Putamen (tissue), 1 donor: ENCODE measurements around the gene CCDC14.
"Not testable (repeated sequence)": the region's sequence is repeated elsewhere in the genome, so short reads cannot be mapped to it uniquely, and the experiment has no call there.

Experiments
- DNase-seq: peaks from one replicate; pipeline ENCODE4 v3.0.0-alpha.2; 2016; ENCODE audit warnings: low spot score

CCDC14 gene

DNA sequence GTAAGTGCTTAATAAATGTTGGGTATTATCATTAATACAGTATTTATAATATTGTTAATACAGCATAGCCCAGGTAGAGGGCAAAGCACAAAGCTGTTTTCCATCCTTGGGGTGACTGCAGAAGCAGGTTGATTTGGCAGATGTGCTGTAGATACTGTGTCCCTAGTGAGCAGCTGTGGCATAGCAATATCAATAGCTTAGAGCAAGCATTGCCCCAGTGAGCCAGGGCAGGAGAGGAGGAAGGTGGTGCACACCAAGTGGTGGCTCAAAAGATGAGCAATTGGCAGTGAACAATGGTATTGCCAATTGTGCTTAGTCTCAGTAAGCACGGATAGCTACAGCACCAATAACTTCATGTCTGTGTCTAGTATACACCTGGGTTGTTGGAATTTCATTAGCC, 5.8 kb upstream of the CCDC14 start:
- not testable (repeated sequence) for DNase-seq

DNA sequence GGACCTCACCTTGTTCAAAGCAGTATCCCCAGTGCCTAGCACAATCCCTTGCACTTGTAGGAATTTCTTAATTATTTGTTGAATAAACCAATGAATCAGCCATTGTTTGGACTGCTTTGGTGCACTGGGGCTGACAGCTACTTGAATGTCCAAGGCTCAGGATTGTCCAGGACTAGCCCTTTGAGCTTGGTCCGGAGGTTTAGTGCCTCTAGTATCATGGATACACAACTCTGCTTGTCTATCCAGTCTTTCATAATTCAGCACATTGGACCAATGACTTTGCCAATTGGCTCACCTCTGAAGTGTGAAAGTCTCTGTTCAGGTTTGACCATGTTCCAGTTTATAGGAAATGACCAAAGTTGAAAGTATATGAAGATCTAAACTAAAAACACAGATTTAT, 3.8 kb upstream of the CCDC14 start:
- not testable (repeated sequence) for DNase-seq

GRCh38 chr3:123961508-123961856, 453 bp upstream of the CCDC14 start:
- no peak for DNase-seq

DNA sequence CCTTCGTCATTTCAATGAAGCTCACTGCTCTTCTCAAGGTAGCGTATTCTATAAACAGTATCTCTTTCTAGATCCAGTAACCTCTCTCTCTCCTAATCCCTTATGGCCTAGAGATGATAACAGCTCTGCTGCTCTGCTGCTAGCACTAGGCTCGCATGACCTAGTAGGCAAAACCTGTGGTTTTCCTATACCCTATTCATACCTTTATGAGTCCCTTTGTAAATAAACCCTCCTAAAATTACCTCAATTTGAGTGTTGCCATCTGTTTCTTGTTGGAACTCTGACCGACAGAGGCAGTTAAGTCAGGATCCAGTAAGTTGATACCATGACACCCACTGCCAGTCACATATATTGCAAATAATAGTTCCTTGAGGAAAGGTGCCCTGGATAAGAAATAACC, 7.3 kb downstream of the CCDC14 start:
- no peak for DNase-seq

- no peak for DNase-seq
Measured at GRCh38 chr3:123952844-123953520, 8.0 kb downstream of the CCDC14 start.

GRCh38 chr3:123951522-123952447, 9.2 kb downstream of the CCDC14 start:
- no peak for DNase-seq

DNA sequence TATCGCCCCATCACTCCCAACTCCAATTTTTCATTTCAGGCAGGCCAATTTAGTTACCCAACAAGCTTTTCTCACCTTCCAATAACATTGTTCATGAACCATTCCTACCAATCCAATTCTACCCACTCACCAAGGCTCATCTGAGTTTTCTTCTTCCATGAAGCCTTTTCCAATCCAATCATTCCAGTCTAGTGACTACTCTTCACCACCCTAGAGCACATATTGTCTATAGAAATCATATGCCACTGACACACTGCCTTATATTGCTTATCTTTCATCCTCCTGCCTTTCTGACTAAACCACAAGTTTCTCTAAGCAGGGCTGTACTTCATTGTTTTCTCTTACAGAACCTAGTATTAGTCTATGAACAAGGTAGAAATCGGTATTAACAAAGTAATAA, 11.4 kb downstream of the CCDC14 start:
- no peak for DNase-seq

DNA sequence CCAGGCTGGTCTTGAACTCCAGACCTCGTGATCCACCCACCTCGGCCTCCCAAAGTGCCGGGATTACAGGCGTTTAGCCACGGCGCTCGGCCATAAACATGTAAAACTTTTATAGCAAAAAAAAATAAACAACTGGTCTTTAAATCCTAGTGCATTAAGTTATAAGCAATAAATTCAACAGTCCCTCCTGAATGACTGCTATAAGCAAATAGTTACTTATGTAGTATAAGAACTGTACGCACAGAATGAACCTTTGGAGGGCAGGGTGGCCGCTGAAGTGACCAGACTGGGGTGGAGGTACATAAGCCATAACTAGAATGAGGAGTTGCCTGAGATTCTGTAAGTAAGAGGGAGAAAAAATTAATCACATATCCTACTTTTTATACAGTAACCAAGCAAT, 12.6 kb downstream of the CCDC14 start:
- DNase-seq = no peak

GRCh38 chr3:123947482-123947881, 13.5 kb downstream of the CCDC14 start:
- no peak for DNase-seq

DNA sequence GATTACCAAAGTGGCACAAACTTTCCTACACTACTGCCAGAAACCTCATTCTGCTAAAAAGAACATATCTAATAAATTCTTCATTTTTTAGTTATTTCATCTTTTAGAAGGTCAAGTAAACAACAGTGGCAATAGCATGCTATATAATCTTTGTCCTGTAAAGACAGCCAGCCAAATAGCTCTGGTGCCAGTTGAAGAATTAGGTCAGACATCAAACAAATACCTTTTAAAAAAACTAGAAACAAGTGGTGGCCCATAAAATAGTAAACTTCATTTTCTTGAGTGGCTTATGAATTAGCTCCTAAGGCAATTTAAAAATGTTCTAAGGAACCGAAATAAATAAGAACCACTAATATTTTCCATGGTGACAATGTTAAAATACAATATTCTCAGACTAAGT, 19.5 kb downstream of the CCDC14 start:
- DNase-seq = no peak

- no peak for DNase-seq
Measured at GRCh38 chr3:123941121-123941520, 19.9 kb downstream of the CCDC14 start.

GRCh38 chr3:123939706-123940105, 21.3 kb downstream of the CCDC14 start:
- DNase-seq = no peak

GRCh38 chr3:123936400-123936799, 24.6 kb downstream of the CCDC14 start:
- no peak for DNase-seq

GRCh38 chr3:123935830-123936229, 25.2 kb downstream of the CCDC14 start:
- DNase-seq = no peak

GRCh38 chr3:123934250-123934649, 26.8 kb downstream of the CCDC14 start:
- DNase-seq = no peak

DNA sequence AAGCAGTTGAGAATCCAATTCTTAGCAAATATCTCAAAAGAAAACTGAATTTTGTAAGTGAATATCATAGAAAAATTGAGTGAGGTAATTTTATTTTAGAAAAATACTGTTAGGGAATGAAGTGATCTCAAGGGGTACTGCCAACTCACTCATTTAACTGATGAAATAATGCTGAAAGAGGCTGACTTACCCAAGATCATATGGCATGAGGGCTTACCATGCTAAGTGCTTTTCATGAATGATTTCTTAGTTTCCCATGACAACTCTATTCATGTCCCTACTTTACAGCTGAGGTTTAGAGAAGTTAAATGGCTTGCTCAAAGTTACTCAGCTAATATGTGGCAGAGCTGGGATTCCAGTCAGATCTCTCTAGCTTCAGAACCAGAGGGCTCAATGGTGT, 30.6 kb downstream of the CCDC14 start:
- no peak for DNase-seq

DNA sequence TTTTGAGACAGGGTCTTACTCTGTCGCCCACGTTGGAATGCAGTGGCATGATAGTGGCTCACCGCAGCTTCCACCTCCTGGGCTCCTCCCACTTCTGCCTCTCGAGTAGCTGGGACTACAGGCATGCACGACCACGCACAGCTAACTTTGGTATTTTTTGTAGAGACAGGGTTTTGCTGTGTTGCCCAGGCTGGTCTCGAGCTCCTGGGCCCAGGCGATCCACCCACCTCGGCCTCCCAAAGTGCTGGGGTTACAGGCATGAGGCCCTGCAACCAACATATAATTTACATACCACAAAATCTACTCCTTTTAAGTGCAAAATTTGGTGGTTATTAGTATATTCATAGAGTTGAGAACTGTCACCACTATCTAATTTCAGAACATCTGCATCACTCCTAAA, 31.7 kb downstream of the CCDC14 start:
- no peak for DNase-seq

- no peak for DNase-seq
Measured at GRCh38 chr3:123926396-123926795, 34.6 kb downstream of the CCDC14 start.

- no peak for DNase-seq
Measured at GRCh38 chr3:123920868-123921267, 40.2 kb downstream of the CCDC14 start.

DNA sequence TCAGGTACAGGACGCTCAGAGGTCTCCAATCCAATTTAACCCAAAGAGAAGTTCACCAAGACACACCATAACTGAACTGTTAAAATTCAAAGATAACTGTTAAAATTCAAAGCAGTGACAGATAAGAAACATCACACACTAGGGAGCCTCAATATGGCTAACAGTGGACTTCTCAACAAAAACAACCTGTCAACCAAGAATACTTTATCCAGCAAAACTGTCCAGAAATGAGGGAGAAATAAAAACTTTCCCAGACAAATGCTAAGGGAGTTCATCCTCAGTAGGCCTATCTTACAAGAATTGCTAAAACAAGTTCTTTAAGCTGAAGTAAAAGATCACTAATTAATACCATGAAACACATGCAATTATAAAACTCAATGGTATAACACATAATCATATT, 40.6 kb downstream of the CCDC14 start:
- no peak for DNase-seq

DNA sequence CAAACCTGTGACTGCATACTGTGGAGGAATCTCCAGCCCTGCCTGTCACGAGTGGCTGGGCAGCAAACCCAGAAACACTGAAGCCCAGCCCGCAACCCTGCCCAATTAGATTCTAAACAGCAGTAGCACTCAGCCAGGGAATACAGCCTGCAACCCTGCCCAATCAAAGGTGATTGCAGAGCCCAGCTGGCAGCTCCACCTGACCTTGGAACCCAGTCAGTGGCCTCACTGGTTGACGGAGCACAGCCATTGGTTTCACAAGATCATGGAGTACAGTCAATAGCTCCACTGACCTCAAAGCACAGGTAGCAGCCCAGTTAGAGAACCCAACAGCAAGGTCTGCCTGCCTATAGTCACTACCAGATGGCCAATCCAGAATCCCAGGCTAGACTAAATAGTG, 41.7 kb downstream of the CCDC14 start:
- DNase-seq = no peak

DNA sequence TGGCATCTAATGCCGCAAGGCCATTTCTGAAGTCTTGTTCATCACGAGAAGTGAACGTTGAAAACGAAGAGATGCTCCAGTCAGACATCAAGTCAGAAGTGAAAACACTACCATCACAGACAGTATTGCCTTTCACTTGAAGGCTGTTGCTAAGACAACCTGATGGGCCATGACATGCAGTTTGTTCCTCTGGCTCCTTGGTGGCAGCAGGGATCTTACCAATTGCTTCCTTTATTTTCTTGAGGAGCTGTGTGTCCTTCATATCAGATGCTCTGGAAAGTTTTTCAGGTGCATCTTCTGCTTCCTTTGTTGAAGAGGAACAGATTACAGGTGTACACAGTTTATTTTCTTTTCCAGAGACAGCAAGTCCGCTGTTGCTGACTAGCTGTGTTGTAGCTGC, 46.2 kb downstream of the CCDC14 start:
- DNase-seq = no peak

DNA sequence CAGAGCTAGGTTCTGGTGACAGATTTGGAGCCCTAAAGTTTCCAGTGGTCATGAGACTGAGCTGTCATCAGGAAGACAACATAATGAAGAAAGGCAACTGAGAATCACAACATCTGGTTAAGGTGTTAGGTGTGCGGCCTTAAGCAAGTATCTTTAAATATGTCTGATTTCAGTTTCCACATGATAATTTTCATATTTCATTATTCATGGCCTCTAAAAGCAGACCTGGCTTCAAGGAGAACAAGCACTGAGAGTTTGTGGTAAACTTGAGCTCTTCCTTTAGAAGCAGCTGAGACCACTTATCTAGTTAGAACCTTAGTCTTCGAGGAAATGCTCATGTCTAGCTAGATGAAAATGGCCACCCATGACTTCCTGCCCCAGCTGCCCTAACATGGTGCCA, 51.2 kb downstream of the CCDC14 start:
- no peak for DNase-seq

DNA sequence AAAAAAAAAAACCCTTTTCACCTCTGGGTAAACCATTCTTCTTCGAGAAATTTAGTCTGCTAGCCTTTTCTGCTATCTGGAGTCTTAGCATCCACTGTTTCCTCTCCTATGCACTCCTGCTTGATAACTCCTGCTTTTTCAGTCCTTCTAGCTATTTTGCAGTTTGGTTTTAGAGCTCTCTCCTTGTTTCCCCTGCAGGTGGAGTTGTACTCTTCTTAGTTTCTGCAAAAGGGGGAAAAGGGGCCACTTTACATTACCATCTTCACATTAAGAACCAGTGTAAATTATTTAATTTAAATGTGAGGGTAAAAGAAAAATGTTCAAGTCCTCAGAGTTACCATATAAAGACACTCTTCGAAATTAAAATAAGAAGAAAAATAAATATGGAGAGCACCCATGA, 53.3 kb downstream of the CCDC14 start:
- DNase-seq = no peak
